ENCODE results near the gene FANCB. TPM values are rescaled to one million over a fixed set of nuclear protein-coding genes. Genes with fewer than 3 reads are reported as not detected.
A peak's percentile ranks its signal among the peaks of the same experiment; 100 is the strongest.

FANCB gene
- total and polyA plus RNA-seq, 10 donors: 0.54 to 4.3 (median 3.3) TPM

DNA sequence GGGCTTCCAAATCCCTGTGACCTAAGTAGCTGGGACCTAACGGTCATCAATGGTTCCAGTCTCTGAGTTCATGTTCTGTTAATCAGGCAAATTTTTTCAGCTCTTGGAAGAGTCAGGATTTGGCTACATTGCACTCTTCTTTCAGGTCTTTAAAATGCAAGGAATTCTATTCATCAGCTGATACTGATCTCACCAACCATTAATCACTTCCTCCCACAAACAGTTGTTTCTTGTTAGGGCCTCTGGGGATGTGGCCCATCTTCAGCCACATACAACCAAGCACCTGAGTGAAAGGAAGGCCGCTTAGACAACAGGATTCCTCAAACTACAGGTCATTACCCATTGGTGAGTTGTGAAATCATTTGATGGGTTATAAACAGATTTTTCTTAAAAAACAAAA is 71.7 kb downstream of the FANCB start:
- no peaks in the 10 kb centered on the region for H3K4me1 ChIP-seq
- TF ChIP-seq CTCF (IDR thresholded peaks at IDR 0.05 in 8 of 11, conservative IDR thresholded peaks at IDR 0.05 in 3 of 11): no peak
- no peak for TF ChIP-seq POLR2A (IDR thresholded peaks at IDR 0.05)
- no peak for TF ChIP-seq POLR2AphosphoS5 (IDR thresholded peaks at IDR 0.05)
- H3K27ac ChIP-seq: peak overlapping the region in 1 of 8 donors; percentile 23
- no peak for DNase-seq
- no peak overlapping the region for H3K4me3 ChIP-seq
- WGBS, 5 donors: 77 to 91% (median 89%) methylated on average over 2 of the region's 2 CpGs
- H3K27me3 ChIP-seq (replicated peaks in 1 of 7): peaks cover 0 to 4% (median 0%) of the 10 kb centered on the region in 7 donors
- H3K9me3 ChIP-seq: no peaks in the 10 kb centered on the region
- H3K36me3 ChIP-seq: no peaks in the 10 kb centered on the region
- intact Hi-C loops (cut with DNase I; ENCODE audit: low total_unique reads): no loop called here

GRCh38 chrX:14798805-14799397 is 74.0 kb downstream of the FANCB start:
- H3K4me3 ChIP-seq: no peak overlapping the region
- peaks cover 0 to 4% (median 0%) of the 10 kb centered on the region in 7 donors for H3K27me3 ChIP-seq (replicated peaks in 1 of 7)
- no peak for DNase-seq
- no peak overlapping the region for H3K27ac ChIP-seq
- no peaks in the 10 kb centered on the region for H3K36me3 ChIP-seq
- no peaks in the 10 kb centered on the region for H3K9me3 ChIP-seq
- WGBS, 5 donors: 54 to 88% (median 78%) methylated on average over 3 of the region's 3 CpGs
- intact Hi-C loops (cut with DNase I; ENCODE audit: low total_unique reads): no loop called here
- H3K4me1 ChIP-seq: no peaks in the 10 kb centered on the region
- TF ChIP-seq POLR2A (IDR thresholded peaks at IDR 0.05) (no peak), POLR2AphosphoS5 (IDR thresholded peaks at IDR 0.05) (no peak), CTCF (IDR thresholded peaks at IDR 0.05 in 8 of 11, conservative IDR thresholded peaks at IDR 0.05 in 3 of 11) (no peak)

Other genes starting within 250 kb of the FANCB start
- gene MOSPD2, start 352 bp upstream of the FANCB start, total RNA-seq: 10 to 100 TPM; 22.8 to 40.5 (median 33.4) TPM
- gene MOSPD2, start 352 bp upstream of the FANCB start, polyA plus RNA-seq: 1 to 10 TPM; 3.2 to 6.0 (median 4.2) TPM